Vein endothelial cell (primary cell): ENCODE data around the gene RNF19B. TPM values are rescaled to one million over a fixed set of nuclear protein-coding genes. Genes with fewer than 3 reads are reported as not detected.

Experiments
- total RNA-seq: library from RNA; depleted of rRNA; stranded (reverse); fragments of >200 nt; gene quantifications from 2 replicates; pipeline ENCODE4 v1.2.3, GENCODE V29; 2012

Gene RNF19B, protein sequence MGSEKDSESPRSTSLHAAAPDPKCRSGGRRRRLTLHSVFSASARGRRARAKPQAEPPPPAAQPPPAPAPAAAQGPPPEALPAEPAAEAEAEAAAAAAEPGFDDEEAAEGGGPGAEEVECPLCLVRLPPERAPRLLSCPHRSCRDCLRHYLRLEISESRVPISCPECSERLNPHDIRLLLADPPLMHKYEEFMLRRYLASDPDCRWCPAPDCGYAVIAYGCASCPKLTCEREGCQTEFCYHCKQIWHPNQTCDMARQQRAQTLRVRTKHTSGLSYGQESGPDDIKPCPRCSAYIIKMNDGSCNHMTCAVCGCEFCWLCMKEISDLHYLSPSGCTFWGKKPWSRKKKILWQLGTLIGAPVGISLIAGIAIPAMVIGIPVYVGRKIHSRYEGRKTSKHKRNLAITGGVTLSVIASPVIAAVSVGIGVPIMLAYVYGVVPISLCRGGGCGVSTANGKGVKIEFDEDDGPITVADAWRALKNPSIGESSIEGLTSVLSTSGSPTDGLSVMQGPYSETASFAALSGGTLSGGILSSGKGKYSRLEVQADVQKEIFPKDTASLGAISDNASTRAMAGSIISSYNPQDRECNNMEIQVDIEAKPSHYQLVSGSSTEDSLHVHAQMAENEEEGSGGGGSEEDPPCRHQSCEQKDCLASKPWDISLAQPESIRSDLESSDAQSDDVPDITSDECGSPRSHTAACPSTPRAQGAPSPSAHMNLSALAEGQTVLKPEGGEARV
- total RNA-seq = 34.6 and 37.3 TPM in 2 replicates

DNA sequence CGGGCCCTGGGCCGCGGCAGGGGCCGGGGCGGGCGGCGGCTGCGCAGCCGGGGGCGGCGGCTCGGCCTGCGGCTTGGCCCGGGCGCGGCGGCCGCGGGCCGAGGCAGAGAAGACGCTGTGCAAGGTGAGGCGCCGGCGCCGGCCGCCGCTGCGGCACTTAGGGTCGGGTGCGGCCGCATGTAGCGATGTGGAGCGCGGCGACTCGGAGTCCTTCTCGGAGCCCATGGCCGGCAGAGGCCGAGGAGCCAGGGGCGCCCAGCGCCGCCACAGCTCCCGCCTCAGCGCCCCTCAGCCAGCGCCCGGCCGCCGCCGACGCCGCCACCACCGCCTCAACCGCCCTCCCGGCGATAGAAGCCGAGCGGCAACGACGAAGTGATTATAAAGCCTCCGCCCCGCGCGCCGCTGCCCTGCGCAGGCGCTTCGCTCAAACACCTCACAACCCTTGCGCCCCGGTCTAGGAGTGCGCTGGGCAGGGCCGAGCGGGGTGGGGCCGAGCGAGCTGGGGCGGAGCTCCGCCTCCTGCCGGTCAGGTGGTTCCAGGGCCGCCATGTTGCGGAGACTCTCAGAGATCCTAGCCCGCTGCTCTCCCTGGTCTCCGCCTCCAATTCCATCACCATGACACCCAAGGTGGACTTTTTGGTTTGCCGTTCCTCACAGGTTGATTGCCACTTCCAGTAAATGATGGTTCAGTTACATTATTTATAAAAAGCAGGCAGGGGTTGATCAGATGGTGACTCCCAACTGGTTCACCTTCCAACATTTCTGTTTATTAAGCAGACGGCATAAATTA, at the start of gene RNF19B:
RNF19B (minus strand) TSS at position 349 of the 790 bp plus-strand sequence; CDS start at position 225, 124 bp downstream.

GRCh38 chr1:32900956-32901822, 63.4 kb downstream of the RNF19B start, which contains the start of gene TMEM54:
Gene TMEM54, minus strand, starts transcription at chr1:32901389. Its CDS starts 151 bp downstream, at chr1:32901238.

Other genes with a start within 250 kb of the RNF19B start
- 104 and 106 TPM in 2 replicates for gene YARS1, start 147.5 kb downstream of the RNF19B start, total RNA-seq
- 21.2 and 32.8 TPM in 2 replicates for gene S100PBP, start 147.2 kb downstream of the RNF19B start, total RNA-seq
- 0.33 and 0.48 TPM in 2 replicates for gene FNDC5, start 93.9 kb downstream of the RNF19B start, total RNA-seq
- gene HPCA, start 78.3 kb downstream of the RNF19B start, total RNA-seq = not detected in 2 replicates
- gene TMEM54, start 63.4 kb downstream of the RNF19B start, total RNA-seq = 25.1 and 28.1 TPM in 2 replicates
- gene AK2, start 72.1 kb upstream of the RNF19B start, total RNA-seq = 164 and 212 TPM in 2 replicates
- 0.76 and 1.3 TPM in 2 replicates for gene AZIN2, start 116.3 kb upstream of the RNF19B start, total RNA-seq
- gene TRIM62, start 217.2 kb upstream of the RNF19B start, total RNA-seq = 4.2 and 4.6 TPM in 2 replicates